ENCODE measurements around the gene MGST3. TPM values are rescaled to one million over a fixed set of nuclear protein-coding genes. Genes with fewer than 3 reads are reported as not detected.

MGST3 gene
- total RNA-seq, 2 experiments from 2014 or later, result 53.7 to 58.4 TPM

GRCh38 chr1:165610866-165611265 is 20.2 kb upstream of the MGST3 start:
- Mint-ChIP-seq H3K36me3 (no peaks in the 10 kb centered on the region), H3K4me1 (no peaks in the 10 kb centered on the region), H3K4me3 (no peak overlapping the region), H3K9me3 (ENCODE audit: low read depth) (no peaks in the 10 kb centered on the region), H3K27ac (no peak overlapping the region), H3K27me3 (peaks cover 31% of the 10 kb centered on the region)
- ATAC-seq (no peak), DNase-seq (no peak)
- CTCF ChIA-PET, result interaction anchor here (0.7 to 1.4 kb wide), 2 partner anchors 9 to 10 kb away, joined by 3 to 5 read pairs; no protein-coding TSS in a partner anchor

- H3K36me3 Mint-ChIP-seq, result no peaks in the 10 kb centered on the region
- peaks cover 32% of the 10 kb centered on the region for H3K27me3 Mint-ChIP-seq
- no peak for ATAC-seq
- no peak overlapping the region for H3K27ac Mint-ChIP-seq
- no peak for DNase-seq
- CTCF ChIA-PET, result no interaction called here
- H3K4me1 Mint-ChIP-seq, result no peaks in the 10 kb centered on the region
- no peaks in the 10 kb centered on the region for H3K9me3 Mint-ChIP-seq (ENCODE audit: low read depth)
- H3K4me3 Mint-ChIP-seq, result no peak overlapping the region
These were observed 19.0 kb upstream of the MGST3 start for GRCh38 chr1:165612062-165612461.

DNA sequence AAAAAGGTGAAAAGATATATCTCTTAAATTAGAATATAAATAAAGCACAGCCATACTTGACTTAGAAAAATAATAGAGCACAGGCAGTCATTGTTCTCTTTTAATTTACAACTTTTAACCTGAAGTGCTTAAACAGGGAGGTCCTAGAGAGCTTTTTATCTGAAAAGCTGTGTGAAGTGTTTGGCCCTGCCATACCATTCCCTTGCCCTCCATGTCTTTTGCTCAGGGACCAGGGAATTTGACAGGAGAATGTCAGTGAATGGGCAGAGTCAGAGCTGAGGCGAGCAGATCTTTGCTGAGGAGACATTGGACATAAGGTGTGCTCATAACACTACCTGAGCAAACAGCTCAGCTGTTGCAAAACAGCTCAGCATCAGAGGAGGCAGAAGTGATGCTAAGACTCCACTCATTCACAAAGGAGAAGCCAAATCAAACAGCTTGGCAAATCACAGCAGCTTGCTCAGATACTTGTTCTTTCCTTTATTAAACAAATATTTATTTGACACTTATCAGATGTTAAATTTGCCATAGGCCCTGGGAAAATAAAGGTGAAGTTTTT is 14.9 kb upstream of the MGST3 start:
- Mint-ChIP-seq H3K36me3 (no peaks in the 10 kb centered on the region), H3K27ac (no peak overlapping the region), H3K27me3 (peaks cover 44% of the 10 kb centered on the region), H3K4me3 (no peak overlapping the region), H3K4me1 (no peaks in the 10 kb centered on the region), H3K9me3 (ENCODE audit: low read depth) (no peaks in the 10 kb centered on the region)
- DNase-seq, result no peak
- CTCF ChIA-PET, result interaction anchor here (1.6 kb wide), 1 partner anchor 15 kb away, joined by 6 read pairs; no protein-coding TSS in a partner anchor
- ATAC-seq, result no peak

DNA sequence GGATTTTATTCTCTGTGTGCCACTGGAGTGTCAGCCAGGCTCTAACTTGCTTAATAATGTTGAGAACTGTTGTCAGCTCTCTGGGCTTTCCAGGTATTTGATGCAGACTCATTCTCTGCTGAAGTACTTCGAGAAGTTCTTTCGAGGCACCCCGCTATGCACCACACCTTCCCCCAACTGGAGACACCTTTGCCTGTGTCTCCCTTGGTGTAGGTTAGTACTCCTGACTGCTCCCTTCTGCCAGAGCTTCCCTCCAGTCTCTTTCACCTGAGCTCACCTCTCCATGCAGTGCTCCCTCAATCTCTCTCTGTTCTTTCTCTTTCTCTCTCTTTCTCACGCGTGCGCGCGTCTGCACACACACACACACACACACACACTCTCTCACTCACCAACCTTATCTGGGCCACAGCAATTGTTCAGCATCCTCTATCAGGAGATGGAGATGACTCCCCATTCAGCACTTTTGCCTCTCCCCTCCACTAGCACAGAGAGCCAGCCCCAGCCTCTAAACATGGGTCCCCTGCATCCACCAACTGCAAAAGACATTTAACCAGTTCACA is 14.0 kb upstream of the MGST3 start:
- DNase-seq (no peak), ATAC-seq (no peak)
- Mint-ChIP-seq H3K4me1 (no peaks in the 10 kb centered on the region), H3K36me3 (no peaks in the 10 kb centered on the region), H3K4me3 (no peak overlapping the region), H3K27me3 (peaks cover 45% of the 10 kb centered on the region), H3K9me3 (ENCODE audit: low read depth) (no peaks in the 10 kb centered on the region), H3K27ac (no peak overlapping the region)
- CTCF ChIA-PET, result interaction anchor here (1.6 kb wide), 1 partner anchor 16 kb away, joined by 6 read pairs; no protein-coding TSS in a partner anchor

DNA sequence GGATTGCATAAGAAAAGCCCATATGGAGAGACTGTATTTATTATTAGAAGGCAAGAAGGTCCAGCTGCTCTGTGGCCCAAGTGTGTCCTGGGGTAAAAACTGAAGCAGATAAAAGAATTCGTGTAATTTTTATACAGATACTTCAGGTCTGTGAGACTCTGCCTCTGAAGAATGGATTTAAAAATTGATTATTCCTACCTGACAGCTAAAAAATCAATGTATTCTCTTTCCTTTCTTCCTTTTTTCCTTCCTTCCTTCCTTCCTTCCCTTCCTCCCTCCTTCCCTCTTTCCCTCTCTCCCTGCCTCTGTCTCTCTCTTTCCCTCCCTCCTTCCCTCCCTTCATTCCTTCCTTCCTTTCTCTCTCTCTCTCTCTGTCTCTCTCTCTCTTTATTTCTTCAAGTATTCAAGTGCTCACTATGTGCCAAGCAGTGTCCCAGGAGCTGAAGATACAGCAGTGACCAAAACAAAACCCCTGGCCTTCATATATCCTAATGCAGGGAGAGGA is 11.3 kb upstream of the MGST3 start:
- no peaks in the 10 kb centered on the region for H3K9me3 Mint-ChIP-seq (ENCODE audit: low read depth)
- no peak overlapping the region for H3K27ac Mint-ChIP-seq
- no peak overlapping the region for H3K4me3 Mint-ChIP-seq
- ATAC-seq (no peak), DNase-seq (no peak)
- CTCF ChIA-PET, result interaction anchor here (1.2 kb wide), 1 partner anchor 19 kb away, joined by 3 read pairs; no protein-coding TSS in a partner anchor
- peaks cover 48% of the 10 kb centered on the region for H3K27me3 Mint-ChIP-seq
- H3K4me1 Mint-ChIP-seq, result no peaks in the 10 kb centered on the region
- no peaks in the 10 kb centered on the region for H3K36me3 Mint-ChIP-seq

- CTCF ChIA-PET, result interaction anchor here (0.9 kb wide), 1 partner anchor 22 kb away, joined by 3 read pairs; no protein-coding TSS in a partner anchor
- Mint-ChIP-seq H3K4me1 (no peaks in the 10 kb centered on the region), H3K9me3 (ENCODE audit: low read depth) (no peaks in the 10 kb centered on the region), H3K36me3 (no peaks in the 10 kb centered on the region), H3K27ac (no peak overlapping the region), H3K27me3 (peaks cover 32% of the 10 kb centered on the region), H3K4me3 (no peak overlapping the region)
- ATAC-seq, result no peak
- no peak for DNase-seq
These were observed 7.4 kb upstream of the MGST3 start for GRCh38 chr1:165623624-165624023.

DNA sequence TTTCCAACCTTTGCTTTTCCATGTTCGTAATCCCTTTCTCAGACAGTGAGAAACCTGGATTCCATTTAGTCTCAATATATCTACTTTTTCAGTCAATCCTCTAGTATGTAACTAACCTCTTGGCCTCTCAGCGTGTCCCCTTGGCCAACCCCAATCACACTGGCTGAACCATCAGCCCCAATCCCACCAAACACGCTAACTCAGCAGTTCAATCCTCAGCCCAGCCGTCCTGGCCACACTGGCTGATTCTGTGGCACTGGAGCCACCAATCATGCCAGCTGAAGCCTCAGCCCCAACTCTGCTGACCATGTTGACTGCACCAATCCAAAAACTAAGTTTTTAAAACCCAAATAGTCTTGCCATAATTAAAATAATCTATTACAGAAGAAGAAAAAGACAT is 6.6 kb upstream of the MGST3 start:
- Mint-ChIP-seq H3K27me3 (peaks cover 32% of the 10 kb centered on the region), H3K27ac (no peak overlapping the region), H3K9me3 (ENCODE audit: low read depth) (no peaks in the 10 kb centered on the region), H3K36me3 (no peaks in the 10 kb centered on the region), H3K4me3 (no peak overlapping the region), H3K4me1 (peaks cover 5% of the 10 kb centered on the region)
- ATAC-seq, result no peak
- CTCF ChIA-PET, result interaction anchor here (0.9 kb wide), 1 partner anchor 23 kb away, joined by 3 read pairs; no protein-coding TSS in a partner anchor
- DNase-seq, result no peak

DNA sequence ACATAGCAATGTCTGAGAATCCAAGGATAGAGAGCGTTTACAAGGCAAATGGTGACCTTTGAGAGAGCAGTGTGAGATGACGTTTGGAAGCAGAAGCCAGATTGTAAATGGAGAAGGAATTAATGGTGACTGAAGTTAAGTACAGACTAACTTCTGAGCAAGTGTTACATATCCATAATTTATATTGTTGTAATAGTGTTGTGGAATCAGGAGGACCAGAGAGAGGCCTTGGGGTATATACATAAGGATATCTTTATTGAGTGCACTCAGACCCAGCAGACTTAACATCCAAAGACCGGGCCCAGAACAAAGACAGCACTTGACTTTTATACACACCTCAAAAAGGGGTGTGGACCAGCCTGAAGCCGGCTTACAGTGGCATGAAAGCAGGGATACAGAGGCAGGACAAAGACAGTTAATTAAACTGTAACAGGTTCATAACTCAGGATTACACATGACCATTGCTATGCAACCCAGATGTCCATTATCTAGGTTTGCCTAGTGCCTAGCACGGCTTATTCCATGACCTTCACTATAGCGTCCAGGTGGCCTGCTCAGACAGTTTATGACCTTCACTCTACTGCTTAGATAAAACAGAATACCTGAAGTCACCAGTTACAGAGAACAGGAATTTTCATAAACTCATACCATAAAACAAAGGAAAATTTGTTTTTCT is 2.7 kb upstream of the MGST3 start:
- Mint-ChIP-seq H3K27me3 (peaks cover 8% of the 10 kb centered on the region), H3K27ac (no peak overlapping the region), H3K4me1 (peaks cover 18% of the 10 kb centered on the region), H3K4me3 (no peak overlapping the region), H3K36me3 (no peaks in the 10 kb centered on the region), H3K9me3 (ENCODE audit: low read depth) (no peaks in the 10 kb centered on the region)
- ATAC-seq (no peak), DNase-seq (no peak)
- CTCF ChIA-PET, result no interaction called here

GRCh38 chr1:165629151-165629550 is 1.9 kb upstream of the MGST3 start:
- Mint-ChIP-seq H3K4me3 (peak overlapping the region; percentile 32), H3K27ac (no peak overlapping the region), H3K36me3 (no peaks in the 10 kb centered on the region), H3K4me1 (peaks cover 25% of the 10 kb centered on the region), H3K27me3 (peaks cover 4% of the 10 kb centered on the region), H3K9me3 (ENCODE audit: low read depth) (no peaks in the 10 kb centered on the region)
- no peak for ATAC-seq
- DNase-seq, result no peak
- CTCF ChIA-PET, result no interaction called here

DNA sequence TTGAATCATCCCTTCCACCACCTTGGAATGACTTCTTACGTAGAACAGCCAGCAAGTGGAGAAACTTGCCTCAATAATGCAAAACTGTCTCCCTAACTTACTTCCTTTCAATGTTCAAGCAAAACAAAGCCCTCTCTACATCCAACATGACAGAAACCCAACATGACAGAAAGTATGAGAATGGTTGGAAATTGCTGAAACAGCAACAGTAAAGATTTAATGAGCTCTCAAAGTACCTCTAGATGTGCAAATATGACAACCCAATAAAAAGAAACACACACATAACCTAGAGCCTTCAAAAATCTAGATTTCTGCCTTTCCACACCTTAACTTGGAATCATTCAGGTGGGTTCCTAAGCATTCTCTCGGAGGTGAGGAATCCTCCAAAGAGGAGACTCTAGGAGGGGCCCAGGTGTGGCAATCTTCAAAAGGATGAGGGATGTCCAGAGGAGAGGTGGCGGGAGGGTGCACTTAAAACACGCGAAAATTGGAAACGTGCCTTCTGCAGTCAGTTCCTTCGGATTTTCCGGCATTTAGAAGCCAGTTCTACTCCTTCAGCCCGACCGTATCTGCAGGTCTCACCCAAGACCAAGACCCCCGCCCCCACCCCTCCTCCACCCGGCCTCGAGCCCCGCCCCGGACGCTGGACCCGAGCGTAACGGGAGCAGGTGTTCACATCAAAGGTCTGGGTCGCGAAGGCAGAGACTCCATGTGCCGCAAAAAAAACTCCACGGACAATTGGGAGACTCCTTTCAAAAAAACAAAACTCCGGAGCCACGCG is 996 bp upstream of the MGST3 start:
- Mint-ChIP-seq H3K4me3 (no peak overlapping the region), H3K36me3 (no peaks in the 10 kb centered on the region), H3K27me3 (no peaks in the 10 kb centered on the region), H3K27ac (peak overlapping the region; percentile 18), H3K4me1 (peaks cover 28% of the 10 kb centered on the region), H3K9me3 (ENCODE audit: low read depth) (no peaks in the 10 kb centered on the region)
- DNase-seq, result no peak
- CTCF ChIA-PET, result interaction anchor here (0.6 to 1.7 kb wide), 4 partner anchors 16 to 54 kb away, joined by 3 to 6 read pairs (median 4); no protein-coding TSS in a partner anchor
- ATAC-seq, result no peak

GRCh38 chr1:165631342-165632151 is 513 bp downstream of the MGST3 start:
- Mint-ChIP-seq H3K4me1 (peaks cover 28% of the 10 kb centered on the region), H3K27me3 (no peaks in the 10 kb centered on the region), H3K27ac (no peak overlapping the region), H3K4me3 (no peak overlapping the region), H3K36me3 (no peaks in the 10 kb centered on the region), H3K9me3 (ENCODE audit: low read depth) (no peaks in the 10 kb centered on the region)
- peak; percentile 24 for ATAC-seq
- peak; percentile 76 for DNase-seq
- CTCF ChIA-PET, result interaction anchor here (0.8 to 1.7 kb wide), 4 partner anchors 14 to 53 kb away, joined by 3 to 6 read pairs (median 4); no protein-coding TSS in a partner anchor

- Mint-ChIP-seq H3K4me1 (peaks cover 28% of the 10 kb centered on the region), H3K27ac (no peak overlapping the region), H3K36me3 (peaks cover 3% of the 10 kb centered on the region), H3K4me3 (no peak overlapping the region), H3K9me3 (ENCODE audit: low read depth) (no peaks in the 10 kb centered on the region), H3K27me3 (no peaks in the 10 kb centered on the region)
- no peak for DNase-seq
- no peak for ATAC-seq
- CTCF ChIA-PET, result interaction anchor here (0.8 kb wide), 1 partner anchor 20 kb away, joined by 3 read pairs; no protein-coding TSS in a partner anchor
These were observed 1.1 kb downstream of the MGST3 start for GRCh38 chr1:165632152-165632469.
